C4-2B (cell line): ENCODE results near the gene IFT81.

Experiments used
- H3K27ac ChIP-seq: fragments of 450-650 bp; 2 replicates; pipeline ENCODE4 v1.5.1; 2017
- CTCF ChIP-seq: fragments of 450-650 bp; conservative IDR thresholded peaks from 2 replicates; pipeline ENCODE4 v1.5.1; 2017; ENCODE audit warnings: mild to moderate bottlenecking
- ZFX ChIP-seq: fragments of 450-650 bp; IDR thresholded peaks from 2 replicates; pipeline ENCODE4 v1.6.1; 2017

IFT81 gene

GRCh38 chr12:110243227-110243626 lies 119.1 kb downstream of the IFT81 start:
- no peak for TF ChIP-seq ZFX
- no peak for TF ChIP-seq CTCF
- no peak overlapping the region for H3K27ac ChIP-seq

- no peak overlapping the region for H3K27ac ChIP-seq
- no peak for TF ChIP-seq CTCF
- TF ChIP-seq ZFX = no peak
Measured at GRCh38 chr12:110244372-110244771, 120.2 kb downstream of the IFT81 start.

- TF ChIP-seq ZFX (no peak), CTCF (no peak)
- no peak overlapping the region for H3K27ac ChIP-seq
Measured at GRCh38 chr12:110244829-110245228, 120.7 kb downstream of the IFT81 start.

- TF ChIP-seq ZFX (no peak), CTCF (no peak; the same call in 1 of the 2 replicates)
Measured at GRCh38 chr12:110245369-110245772, 121.2 kb downstream of the IFT81 start.

GRCh38 chr12:110246636-110247339 lies 122.6 kb downstream of the IFT81 start:
- no peak overlapping the region; the same call in 1 of the 2 replicates for H3K27ac ChIP-seq
- TF ChIP-seq CTCF (no peak), ZFX (no peak)

More at GRCh38 chr12:110245369-110245772, 121.2 kb downstream of the IFT81 start:
- no peak overlapping the region for H3K27ac ChIP-seq

GRCh38 chr12:110247340-110248095 lies 123.4 kb downstream of the IFT81 start:
- H3K27ac ChIP-seq = no peak overlapping the region; the same call in 1 of the 2 replicates
- TF ChIP-seq ZFX (no peak), CTCF (no peak)

GRCh38 chr12:110248096-110248447 lies 123.9 kb downstream of the IFT81 start:
- no peak overlapping the region for H3K27ac ChIP-seq
- TF ChIP-seq ZFX = no peak
- TF ChIP-seq CTCF = no peak
